ENCODE results near the gene CCDC138.
A peak's percentile ranks its signal among the peaks of the same experiment; 100 is the strongest.

CCDC138 gene

DNA sequence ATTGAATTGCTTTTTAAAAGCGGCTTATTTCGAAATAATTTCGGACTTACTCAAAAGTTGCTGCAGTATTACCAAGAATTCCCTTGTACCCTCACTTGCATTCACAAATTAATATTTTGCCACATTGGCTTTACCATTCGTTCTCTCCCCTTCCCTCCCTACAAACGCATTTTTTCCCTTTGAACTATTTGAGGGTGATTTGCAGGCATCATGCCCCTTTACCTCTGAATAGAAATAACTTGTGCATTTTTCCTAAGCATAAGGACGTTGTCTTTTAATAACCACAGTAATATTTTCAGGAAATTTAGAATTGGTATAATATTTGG is 608 bp downstream of the CCDC138 start:
- H3K9me3 ChIP-seq (ENCODE audit: insufficient read depth, low read length) = no peaks in the 10 kb centered on the region
- H3K9ac ChIP-seq (ENCODE audit: insufficient read length, low read depth) = peak overlapping the region; percentile 88
- H3K27me3 ChIP-seq (ENCODE audit: insufficient read depth, insufficient read length) = no peaks in the 10 kb centered on the region
- H3K4me1 ChIP-seq (ENCODE audit: insufficient read depth, insufficient read length) = no peaks in the 10 kb centered on the region
- no peak for DNase-seq (ENCODE audit: low read depth, low spot score)
- peaks cover 61% of the 10 kb centered on the region for H3K36me3 ChIP-seq (ENCODE audit: insufficient read depth, insufficient read length, low read length)
- peak overlapping the region; percentile 89 for H3K4me3 ChIP-seq (ENCODE audit: insufficient read length, low read depth)
- TF ChIP-seq ZNF274 (IDR thresholded peaks at IDR 0.05; ENCODE audit: low read depth, low read length) (no peak), YY1 (IDR thresholded peaks at IDR 0.05; ENCODE audit: insufficient read depth, insufficient read length) (no peak), SUZ12 (IDR thresholded peaks at IDR 0.05; ENCODE audit: extremely low read depth, insufficient read depth, insufficient read length) (no peak)

DNA sequence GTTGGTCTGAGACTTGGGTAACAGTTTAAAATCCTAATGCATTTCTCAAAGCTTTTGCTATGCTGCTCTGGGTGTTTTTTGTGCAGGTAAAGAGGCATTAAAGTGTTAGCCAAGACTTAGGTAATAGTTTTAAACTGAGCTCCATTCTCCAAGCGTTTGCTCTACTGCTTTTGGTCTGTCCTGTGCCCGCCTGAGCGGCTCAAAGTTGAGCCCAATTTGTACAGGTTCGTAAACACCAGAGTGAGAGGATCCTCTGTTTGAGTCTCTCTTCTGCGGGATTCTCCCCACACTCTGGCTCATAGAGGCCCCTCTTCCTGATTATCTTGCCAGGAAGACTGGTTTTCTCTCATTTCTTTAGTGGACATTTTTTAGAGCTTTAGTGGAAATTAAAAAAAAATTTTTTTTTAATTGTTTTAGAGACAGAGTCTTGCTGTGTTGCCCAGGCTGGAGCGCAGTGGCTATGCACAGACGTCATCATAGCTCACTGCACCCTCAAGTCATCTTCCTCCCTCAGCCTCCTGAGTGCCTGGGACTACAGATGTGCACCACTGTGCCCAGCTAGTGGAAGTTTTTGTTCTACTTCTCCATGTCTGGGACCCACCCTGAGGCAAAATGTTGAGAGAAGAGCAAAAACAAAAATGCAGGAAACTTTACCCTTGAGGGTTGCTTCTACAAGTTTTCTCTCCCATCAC is 16.6 kb downstream of the CCDC138 start:
- Histone ChIP-seq H3K4me1 (ENCODE audit: insufficient read depth, insufficient read length) (no peaks in the 10 kb centered on the region), H3K9me3 (ENCODE audit: insufficient read depth, low read length) (peaks cover 2% of the 10 kb centered on the region; the same call in 1 of the 2 replicates), H3K27me3 (ENCODE audit: insufficient read depth, insufficient read length) (no peaks in the 10 kb centered on the region), H3K4me3 (ENCODE audit: insufficient read length, low read depth) (no peak overlapping the region), H3K36me3 (ENCODE audit: insufficient read depth, insufficient read length, low read length) (peaks cover 64% of the 10 kb centered on the region), H3K9ac (ENCODE audit: insufficient read length, low read depth) (no peak overlapping the region)
- DNase-seq (ENCODE audit: low read depth, low spot score) = no peak
- TF ChIP-seq SUZ12 (IDR thresholded peaks at IDR 0.05; ENCODE audit: extremely low read depth, insufficient read depth, insufficient read length) (no peak), ZNF274 (IDR thresholded peaks at IDR 0.05; ENCODE audit: low read depth, low read length) (no peak), YY1 (IDR thresholded peaks at IDR 0.05; ENCODE audit: insufficient read depth, insufficient read length) (no peak)

DNA sequence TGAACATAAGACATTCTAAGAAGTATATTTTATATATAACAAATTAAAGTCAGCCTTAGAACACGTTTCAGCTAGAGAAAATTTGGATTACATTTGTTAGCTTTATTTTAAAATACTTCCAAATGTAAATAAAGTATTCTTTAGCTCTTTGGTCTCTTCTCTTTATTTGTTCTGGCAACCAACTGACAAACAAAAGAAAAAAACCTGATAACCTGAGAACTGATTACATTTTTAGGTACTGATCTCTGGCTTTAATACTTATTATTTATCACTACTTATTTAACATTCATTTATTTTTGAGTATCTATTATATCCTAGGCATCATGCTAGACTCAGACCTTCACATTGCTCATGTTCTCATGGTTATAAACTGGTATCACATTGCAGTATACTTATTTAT is 18.5 kb downstream of the CCDC138 start:
- no peak overlapping the region for H3K9ac ChIP-seq (ENCODE audit: insufficient read length, low read depth)
- TF ChIP-seq SUZ12 (IDR thresholded peaks at IDR 0.05; ENCODE audit: extremely low read depth, insufficient read depth, insufficient read length) (no peak), ZNF274 (IDR thresholded peaks at IDR 0.05; ENCODE audit: low read depth, low read length) (no peak), YY1 (IDR thresholded peaks at IDR 0.05; ENCODE audit: insufficient read depth, insufficient read length) (no peak)
- H3K4me3 ChIP-seq (ENCODE audit: insufficient read length, low read depth) = no peak overlapping the region
- peaks cover 53% of the 10 kb centered on the region for H3K36me3 ChIP-seq (ENCODE audit: insufficient read depth, insufficient read length, low read length)
- H3K9me3 ChIP-seq (ENCODE audit: insufficient read depth, low read length) = peaks cover 20% of the 10 kb centered on the region
- H3K27me3 ChIP-seq (ENCODE audit: insufficient read depth, insufficient read length) = no peaks in the 10 kb centered on the region
- H3K4me1 ChIP-seq (ENCODE audit: insufficient read depth, insufficient read length) = no peaks in the 10 kb centered on the region
- DNase-seq (ENCODE audit: low read depth, low spot score) = no peak

DNA sequence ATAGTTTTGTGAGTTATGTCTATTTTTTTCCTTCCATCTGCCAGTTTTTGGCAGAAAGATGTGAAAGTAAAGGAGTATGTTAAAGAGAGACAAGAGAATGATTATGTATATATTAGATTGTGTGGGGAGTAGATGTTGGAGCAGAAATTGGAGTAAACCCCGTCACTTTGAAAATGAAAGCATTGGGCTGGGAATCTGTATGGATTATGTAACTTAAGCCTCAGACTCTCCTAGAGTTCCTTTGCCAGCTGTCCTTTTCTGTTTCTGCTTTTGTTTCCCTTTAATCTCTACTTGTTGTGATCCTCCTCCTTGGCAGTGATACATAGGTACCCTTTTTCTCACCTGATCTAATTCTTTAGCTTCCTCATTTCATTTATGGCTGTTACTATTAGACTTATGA is 19.2 kb downstream of the CCDC138 start:
- Histone ChIP-seq H3K9me3 (ENCODE audit: insufficient read depth, low read length) (peaks cover 21% of the 10 kb centered on the region), H3K9ac (ENCODE audit: insufficient read length, low read depth) (no peak overlapping the region), H3K36me3 (ENCODE audit: insufficient read depth, insufficient read length, low read length) (peaks cover 50% of the 10 kb centered on the region), H3K27me3 (ENCODE audit: insufficient read depth, insufficient read length) (no peaks in the 10 kb centered on the region), H3K4me3 (ENCODE audit: insufficient read length, low read depth) (no peak overlapping the region), H3K4me1 (ENCODE audit: insufficient read depth, insufficient read length) (no peaks in the 10 kb centered on the region)
- no peak for DNase-seq (ENCODE audit: low read depth, low spot score)
- no peak for TF ChIP-seq ZNF274 (IDR thresholded peaks at IDR 0.05; ENCODE audit: low read depth, low read length)
- TF ChIP-seq YY1 (IDR thresholded peaks at IDR 0.05; ENCODE audit: insufficient read depth, insufficient read length) = no peak
- TF ChIP-seq SUZ12 (IDR thresholded peaks at IDR 0.05; ENCODE audit: extremely low read depth, insufficient read depth, insufficient read length) = no peak

DNA sequence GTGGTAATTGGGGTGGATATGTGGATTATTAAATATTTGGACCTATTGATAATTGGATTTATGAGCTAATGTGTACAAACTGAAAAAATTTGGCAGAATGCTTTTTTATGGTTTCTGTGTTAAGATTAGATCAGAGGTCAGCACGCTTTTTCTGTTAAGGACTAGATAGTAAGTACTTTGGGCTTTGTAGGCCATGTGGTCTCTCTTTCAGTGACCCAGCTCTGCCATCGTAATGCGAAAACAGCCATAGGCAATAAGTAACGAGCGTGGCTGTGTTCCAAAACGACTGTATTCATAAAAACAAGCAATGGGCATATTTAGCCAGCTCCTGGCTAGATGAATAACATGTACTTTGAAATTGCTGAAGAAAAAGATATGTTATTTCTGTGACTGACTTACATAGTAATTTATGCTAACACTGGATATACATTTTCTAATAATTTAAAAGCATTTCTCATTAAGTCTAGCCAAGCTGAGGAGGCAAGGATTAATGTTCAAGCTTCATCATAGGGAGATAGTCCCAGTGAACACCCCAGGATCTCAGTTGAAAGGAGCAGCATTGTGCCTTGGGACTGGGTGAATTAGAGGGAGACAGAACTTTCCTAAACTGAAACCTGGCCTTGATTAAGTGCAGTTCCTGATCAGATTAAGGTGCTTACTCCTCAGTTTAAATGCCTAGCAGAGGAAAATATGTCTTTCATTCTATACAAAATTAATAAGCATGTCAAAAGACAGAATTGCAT is 20.0 kb downstream of the CCDC138 start:
- Histone ChIP-seq H3K9ac (ENCODE audit: insufficient read length, low read depth) (no peak overlapping the region), H3K36me3 (ENCODE audit: insufficient read depth, insufficient read length, low read length) (peaks cover 52% of the 10 kb centered on the region), H3K27me3 (ENCODE audit: insufficient read depth, insufficient read length) (no peaks in the 10 kb centered on the region), H3K9me3 (ENCODE audit: insufficient read depth, low read length) (peaks cover 21% of the 10 kb centered on the region), H3K4me3 (ENCODE audit: insufficient read length, low read depth) (no peak overlapping the region), H3K4me1 (ENCODE audit: insufficient read depth, insufficient read length) (no peaks in the 10 kb centered on the region)
- TF ChIP-seq SUZ12 (IDR thresholded peaks at IDR 0.05; ENCODE audit: extremely low read depth, insufficient read depth, insufficient read length) (no peak), YY1 (IDR thresholded peaks at IDR 0.05; ENCODE audit: insufficient read depth, insufficient read length) (no peak), ZNF274 (IDR thresholded peaks at IDR 0.05; ENCODE audit: low read depth, low read length) (no peak)
- DNase-seq (ENCODE audit: low read depth, low spot score) = no peak

DNA sequence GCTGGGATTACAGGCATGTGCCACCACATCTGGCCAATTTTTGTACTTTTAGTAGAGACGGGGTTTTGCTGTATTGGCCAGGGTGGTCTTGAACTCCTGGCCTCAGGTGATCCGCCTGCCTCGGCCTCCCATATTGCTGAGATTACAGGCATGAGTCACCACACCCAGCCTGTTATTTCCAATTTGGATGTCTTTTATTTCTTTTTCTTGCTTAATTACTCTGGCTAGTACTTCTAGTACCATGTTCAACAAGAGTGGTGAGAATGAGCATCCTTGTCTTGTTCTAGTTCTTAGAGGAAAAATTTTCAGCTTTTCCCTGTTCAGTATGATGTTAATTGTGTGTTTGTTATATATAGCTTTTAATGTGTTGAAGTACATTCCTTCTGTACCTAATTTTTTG is 23.4 kb downstream of the CCDC138 start:
- peaks cover 59% of the 10 kb centered on the region for H3K36me3 ChIP-seq (ENCODE audit: insufficient read depth, insufficient read length, low read length)
- H3K9me3 ChIP-seq (ENCODE audit: insufficient read depth, low read length) = peaks cover 21% of the 10 kb centered on the region
- H3K9ac ChIP-seq (ENCODE audit: insufficient read length, low read depth) = no peak overlapping the region
- H3K4me1 ChIP-seq (ENCODE audit: insufficient read depth, insufficient read length) = no peaks in the 10 kb centered on the region
- H3K27me3 ChIP-seq (ENCODE audit: insufficient read depth, insufficient read length) = no peaks in the 10 kb centered on the region
- no peak for DNase-seq (ENCODE audit: low read depth, low spot score)
- no peak for TF ChIP-seq SUZ12 (IDR thresholded peaks at IDR 0.05; ENCODE audit: extremely low read depth, insufficient read depth, insufficient read length)
- no peak for TF ChIP-seq ZNF274 (IDR thresholded peaks at IDR 0.05; ENCODE audit: low read depth, low read length)
- TF ChIP-seq YY1 (IDR thresholded peaks at IDR 0.05; ENCODE audit: insufficient read depth, insufficient read length) = no peak
- H3K4me3 ChIP-seq (ENCODE audit: insufficient read length, low read depth) = no peak overlapping the region
